Stimulated activated CD8-positive, alpha-beta memory T cell treated with anti-CD3 and anti-CD28 coated beads, Interleukin-7, amount 100 ng/mL, for 24 hours (primary cell): ENCODE data around the gene CYTH1.

Source experiments
- DNase-seq: peaks from one replicate; pipeline ENCODE4 v3.0.0-alpha.2; 2020; ENCODE audit warnings: low read depth

The CYTH1 gene

GRCh38 chr17:78715876-78716275 lies 66.2 kb downstream of the CYTH1 start:
- DNase-seq = no peak

GRCh38 chr17:78715000-78715771 lies 66.9 kb downstream of the CYTH1 start:
- no peak for DNase-seq

DNA sequence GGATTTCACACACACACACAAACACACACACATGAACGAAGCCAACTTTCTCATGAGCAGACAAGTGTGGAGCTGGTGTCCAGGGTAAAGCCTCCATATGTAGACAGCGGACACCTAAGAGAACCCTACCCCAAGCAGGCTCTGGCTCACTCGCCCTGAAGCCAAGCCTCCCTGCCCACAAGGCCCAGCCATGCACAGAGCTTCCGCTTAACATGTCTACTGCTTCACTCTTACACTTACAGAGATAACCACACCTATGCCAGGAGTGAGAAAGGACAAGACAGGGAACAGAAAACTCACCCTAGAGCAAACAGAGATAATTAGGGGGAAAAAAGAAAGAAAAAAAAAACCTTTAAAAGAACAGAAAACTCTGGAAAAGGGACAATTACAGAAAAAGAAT lies 67.5 kb downstream of the CYTH1 start:
- DNase-seq = no peak

GRCh38 chr17:78712043-78712442 lies 70.0 kb downstream of the CYTH1 start:
- DNase-seq = no peak

DNA sequence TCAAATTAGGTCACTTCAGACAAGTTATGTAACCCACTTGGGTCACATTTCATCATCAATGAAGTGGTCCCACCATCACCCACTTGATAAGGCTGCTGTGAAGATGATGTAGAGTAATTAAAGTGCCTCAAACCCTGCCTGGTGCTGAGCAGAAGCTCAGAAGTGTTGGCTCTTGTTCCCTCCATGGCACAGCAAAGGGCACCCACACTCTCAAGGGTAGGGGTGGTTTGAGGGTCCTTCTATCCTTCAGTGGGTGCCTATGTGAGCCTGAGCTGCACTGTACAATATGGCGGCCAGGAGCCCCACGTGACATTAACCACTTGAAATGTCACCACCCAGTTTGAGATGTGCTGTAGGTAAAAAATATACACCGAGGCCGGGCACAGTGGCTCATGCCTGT lies 71.5 kb downstream of the CYTH1 start:
- no peak for DNase-seq

DNA sequence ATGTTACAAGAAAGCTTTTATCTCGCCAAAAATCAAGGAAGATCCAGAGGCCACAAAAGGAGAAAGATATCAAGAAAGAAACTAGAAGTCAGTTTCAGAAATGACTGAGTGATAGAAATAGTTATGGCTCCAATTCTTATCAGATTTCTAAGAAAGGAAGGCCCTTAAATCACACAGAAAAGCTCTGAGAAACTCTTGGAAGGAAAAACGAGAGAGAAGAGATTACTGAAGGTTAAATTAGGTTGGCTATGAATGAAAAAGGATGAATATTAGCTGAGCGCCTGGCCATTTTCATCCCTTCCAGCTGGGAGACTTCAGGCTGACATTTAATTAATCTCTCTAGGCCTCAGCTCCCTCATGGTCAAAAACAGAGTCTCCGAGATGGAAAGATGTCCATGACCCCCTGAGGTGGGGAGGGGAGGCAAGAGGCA lies 72.3 kb downstream of the CYTH1 start:
- no peak for DNase-seq

GRCh38 chr17:78709119-78709681 lies 72.9 kb downstream of the CYTH1 start:
- DNase-seq = no peak

DNA sequence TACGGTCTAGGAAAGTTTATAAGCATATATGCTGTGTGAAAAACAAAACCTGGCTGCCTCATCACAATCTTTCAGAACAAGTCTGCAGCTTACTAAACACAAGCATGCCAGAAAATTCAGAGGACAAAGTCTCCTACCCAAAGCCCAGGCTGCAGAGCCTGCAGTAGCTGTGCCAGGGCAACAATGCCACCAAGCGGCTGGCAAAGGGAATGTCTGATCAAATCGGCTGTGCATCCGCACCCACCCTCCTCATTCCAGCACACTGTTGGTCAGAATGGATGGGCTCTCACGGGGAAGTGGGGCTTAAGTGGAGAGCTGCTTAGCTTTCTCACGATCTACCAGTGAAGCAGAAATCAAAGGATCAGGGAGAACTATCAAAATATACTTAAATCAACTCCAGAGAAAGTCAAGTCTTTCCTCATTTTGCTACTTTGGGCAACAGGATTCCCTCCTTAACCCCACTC lies 73.5 kb downstream of the CYTH1 start:
- DNase-seq = no peak

DNA sequence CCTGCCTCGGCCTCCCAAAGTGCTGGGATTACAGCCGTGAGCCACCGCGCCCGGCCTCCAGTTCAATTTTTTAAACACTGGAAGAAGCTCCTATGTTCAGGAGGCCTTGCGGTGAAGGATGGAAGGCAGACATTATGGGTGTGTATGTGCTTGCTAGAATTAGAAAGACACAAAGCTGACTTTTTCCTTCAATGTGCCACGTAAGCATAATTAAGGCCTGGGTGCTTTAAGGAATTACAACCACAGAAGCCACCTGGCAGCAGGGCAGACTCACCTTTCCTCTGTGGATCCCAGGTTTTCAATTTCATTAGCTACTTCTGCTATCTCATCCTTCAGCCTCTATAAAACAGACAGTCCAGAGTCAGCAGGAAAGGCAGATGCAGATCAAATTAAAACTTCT lies 74.2 kb downstream of the CYTH1 start:
- no peak for DNase-seq

DNA sequence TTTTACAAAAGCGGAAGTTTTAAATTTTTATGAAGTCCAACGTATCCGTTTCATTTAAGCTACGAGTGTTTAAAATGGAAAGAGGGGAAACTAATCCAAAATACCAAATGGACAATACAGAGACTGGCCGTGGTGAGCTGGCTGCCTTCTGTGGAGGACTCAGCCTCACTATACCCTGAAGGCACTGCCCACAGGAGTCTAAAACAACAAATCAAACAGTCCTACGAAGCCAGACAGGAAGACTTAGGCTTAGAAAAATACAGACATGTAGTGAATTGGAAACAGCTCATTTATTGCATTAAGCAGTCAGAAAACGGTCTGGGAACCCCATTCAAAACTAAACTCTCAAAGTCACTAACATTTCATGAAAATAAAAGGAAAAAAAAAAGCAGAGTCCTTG lies 75.1 kb downstream of the CYTH1 start:
- DNase-seq = no peak

DNA sequence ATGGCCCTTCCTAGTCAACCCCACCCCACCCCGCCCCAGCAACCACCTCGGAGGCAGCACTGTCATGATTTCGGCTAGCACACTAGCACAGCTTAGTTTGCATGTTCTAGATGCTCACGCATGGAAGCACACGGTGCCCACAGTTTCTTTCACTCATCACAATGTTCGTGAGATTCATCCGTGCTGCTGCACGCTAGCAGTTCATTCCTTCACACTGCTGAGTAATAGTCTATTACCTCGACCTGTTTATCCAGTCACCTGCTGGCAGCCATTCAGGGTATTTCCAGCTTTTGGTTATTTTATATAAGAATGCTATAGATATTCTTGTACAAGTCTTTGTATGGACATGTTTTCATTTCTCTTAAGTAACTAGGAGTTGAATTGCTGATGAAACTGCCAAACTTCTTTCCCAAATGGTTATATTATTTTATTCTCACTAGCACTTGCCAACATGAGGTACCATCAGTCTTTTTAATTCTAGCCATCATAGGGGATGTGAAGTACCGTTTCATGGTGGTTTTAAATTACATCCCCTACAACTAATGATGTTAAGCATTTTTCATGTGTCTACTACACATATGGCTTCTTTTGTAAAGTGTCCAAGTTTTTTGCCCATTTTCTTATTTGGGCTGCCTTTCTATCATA lies 75.7 kb downstream of the CYTH1 start:
- DNase-seq = no peak

DNA sequence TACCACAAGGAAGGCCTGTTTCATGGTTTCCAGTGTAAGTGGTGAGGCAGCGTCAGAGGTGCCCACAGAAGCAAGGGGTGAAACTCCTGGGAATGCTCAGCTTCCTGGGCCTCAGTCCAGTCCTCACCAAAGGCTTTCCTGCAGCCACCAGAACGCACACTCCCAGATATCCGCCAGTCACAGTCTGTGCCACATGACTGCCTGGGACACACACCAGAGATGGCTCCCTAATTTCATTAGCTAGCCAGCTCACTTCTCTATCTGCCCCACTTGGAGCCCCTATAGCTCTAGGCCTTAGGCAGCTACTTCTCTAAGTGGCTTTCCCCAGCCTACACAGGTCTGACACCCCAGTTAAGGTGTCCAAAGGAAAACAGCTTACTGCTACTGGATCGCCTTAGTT lies 77.0 kb downstream of the CYTH1 start:
- no peak for DNase-seq

- no peak for DNase-seq
Measured at GRCh38 chr17:78704594-78704993, 77.5 kb downstream of the CYTH1 start.

DNA sequence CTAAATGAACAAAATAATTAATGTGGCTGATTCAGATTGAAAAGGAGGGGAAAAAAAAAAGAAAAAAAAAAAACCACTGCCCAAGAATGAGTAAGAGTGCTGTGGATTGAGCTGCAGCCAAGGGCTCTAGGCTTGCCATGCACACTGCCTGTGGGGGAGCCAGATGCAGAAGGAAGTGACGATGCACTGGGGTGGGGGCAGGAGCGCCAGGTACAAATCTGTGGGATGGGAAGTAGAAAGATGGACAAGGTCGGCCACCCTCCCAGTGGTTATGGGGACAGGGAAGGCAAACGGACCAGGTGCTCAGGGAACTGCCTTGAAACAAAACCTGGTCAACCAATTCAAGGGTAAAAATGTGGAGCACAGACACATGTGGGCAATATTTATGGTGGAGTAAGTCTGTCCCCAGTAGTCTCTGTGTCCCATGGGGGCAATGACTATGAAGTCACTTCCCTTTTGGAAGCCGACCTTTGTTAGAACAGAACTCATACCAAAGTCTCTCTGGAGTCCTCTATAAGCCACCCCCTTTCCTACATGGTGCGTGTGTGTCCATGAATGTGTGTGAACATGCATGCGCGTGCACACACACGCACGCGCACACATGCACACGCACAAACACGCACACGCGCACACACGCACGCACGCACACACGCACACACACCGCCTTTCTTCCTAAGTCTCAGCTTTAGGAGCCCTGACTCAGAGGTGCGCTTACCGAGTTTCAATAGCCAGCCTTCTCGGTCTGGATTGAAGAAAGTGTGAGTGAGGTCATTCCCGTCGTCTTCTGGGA lies 84.3 kb downstream of the CYTH1 start:
- no peak for DNase-seq

GRCh38 chr17:78697122-78697521 lies 85.0 kb downstream of the CYTH1 start:
- DNase-seq = no peak

DNA sequence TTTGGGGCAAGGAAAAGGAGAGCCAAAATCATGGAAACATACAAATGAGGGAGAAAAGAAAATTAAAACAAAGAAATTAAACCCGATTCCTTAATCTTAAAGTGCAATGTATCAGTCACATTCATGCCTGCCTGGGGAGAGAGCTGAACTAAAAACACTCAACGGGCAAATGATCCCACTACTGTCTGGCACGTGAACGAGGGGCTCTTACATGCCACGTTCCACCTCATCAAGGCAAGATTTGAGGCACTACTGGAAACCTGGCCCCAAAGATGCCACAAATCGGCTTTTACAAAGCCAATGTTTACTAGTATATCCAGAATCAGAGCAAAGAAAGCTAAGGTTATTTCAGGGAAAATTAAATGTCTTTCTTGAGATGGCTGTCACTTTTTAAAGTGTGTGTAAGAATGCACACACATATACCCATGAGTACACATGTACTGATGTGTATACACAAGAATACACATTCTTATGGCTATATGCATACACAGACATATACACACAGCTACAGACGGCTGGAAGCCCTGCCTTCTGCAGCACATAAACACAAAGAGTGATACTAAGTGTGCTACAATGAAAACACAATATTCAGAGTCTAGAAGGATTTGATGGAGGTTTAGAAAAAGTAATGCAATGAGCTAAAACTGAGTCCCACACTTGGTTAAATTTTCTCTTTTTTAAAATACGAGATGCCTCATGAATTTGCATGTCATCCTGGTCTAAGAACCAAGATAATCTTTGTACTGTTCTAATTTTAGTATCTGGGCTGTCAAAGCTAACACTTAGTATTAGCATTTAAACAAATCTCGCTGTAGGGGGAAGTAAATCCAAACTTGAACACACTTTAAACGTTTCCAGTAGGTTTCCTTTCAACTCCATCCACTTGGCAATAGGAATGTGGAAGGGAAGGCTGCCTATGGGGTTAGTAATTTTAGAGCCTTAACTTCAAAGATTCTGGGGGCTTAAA lies 85.8 kb downstream of the CYTH1 start:
- no peak for DNase-seq

GRCh38 chr17:78694805-78695531 lies 87.1 kb downstream of the CYTH1 start:
- DNase-seq = no peak

DNA sequence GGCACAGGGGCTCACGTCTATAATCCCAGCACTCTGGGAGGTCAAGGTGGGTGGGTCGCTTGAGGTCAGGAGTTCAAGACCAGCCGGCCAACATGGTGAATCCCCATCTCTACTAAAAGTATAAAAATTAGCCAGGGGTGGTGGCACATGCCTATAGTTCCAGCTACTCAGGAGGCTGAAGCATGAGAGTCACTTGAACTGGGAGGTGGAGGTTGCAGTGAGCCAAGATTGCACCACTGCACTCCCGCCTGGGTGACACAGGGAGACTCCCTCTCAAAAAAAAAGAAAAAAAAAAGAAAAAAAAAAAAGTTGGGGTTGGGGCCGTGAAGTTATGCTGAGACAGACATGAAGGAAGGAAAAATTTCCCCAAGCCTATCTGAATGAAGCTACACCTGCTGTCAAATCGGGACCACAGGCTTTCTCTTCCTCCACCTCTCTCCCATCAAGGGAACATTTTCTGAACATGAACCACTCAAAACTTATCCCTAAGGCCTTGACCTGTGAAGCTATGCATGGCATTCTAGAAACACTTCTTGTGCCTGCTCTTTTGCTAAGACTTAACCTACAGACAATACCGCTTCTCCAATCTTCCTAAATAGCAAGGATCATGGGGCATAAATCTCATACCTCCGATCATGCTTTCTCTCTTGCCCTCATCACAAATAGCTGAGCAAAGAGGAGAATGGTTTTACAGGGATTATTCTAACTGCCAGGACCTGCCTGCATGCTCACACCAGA lies 88.6 kb downstream of the CYTH1 start:
- no peak for DNase-seq

GRCh38 chr17:78692460-78693010 lies 89.5 kb downstream of the CYTH1 start:
- no peak for DNase-seq

GRCh38 chr17:78689029-78689428 lies 93.0 kb downstream of the CYTH1 start:
- DNase-seq = no peak
